Effector CD8-positive, alpha-beta T cell (primary cell): ENCODE results near the gene SLC14A1.

Source experiments
- DNase-seq: peaks from one replicate; lab custom pipeline; 2025; lab: John Stamatoyannopoulos, UW

Gene SLC14A1

DNA sequence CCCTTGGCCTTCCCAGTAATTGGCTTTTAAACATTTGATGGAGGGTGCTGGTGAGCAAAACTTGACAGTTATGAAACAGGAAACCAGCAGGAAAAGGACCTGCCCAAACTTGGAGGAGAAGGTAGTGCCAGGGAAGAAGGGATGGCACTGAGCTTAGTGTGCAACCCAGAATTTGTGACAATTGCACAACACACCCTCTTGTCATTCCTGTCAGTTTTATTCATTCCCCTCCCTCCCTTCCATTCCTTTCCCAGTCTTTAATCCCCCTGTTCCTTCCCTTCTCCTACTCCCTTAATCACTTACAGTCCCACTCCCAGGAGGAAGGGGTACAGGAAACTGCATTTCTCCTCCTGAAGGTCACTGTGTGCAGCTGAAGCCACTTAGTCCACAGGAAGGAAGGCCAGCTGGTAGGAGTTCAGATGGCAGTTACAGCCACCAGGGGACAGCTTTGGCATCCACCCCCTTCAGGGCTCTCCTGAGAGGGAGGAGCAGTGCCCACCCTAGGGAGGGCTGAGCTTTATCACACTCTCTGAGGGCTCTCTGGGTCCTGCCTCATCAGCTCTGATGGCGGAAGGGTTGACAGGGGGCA, 77.5 kb downstream of the SLC14A1 start:
- no peak for DNase-seq
